ENCODE results near the gene REST. TPM values are rescaled to one million over a fixed set of nuclear protein-coding genes. Genes with fewer than 3 reads are reported as not detected.

Gene REST
- total RNA-seq, 4 donors from 2014 or later: 9.2 to 82.7 (median 27.4) TPM

GRCh38 chr4:56941403-56941802, 33.7 kb downstream of the REST start:
- no peak for TF ChIP-seq POLR2A (IDR thresholded peaks at IDR 0.05)
- TF ChIP-seq, protein P1, sequence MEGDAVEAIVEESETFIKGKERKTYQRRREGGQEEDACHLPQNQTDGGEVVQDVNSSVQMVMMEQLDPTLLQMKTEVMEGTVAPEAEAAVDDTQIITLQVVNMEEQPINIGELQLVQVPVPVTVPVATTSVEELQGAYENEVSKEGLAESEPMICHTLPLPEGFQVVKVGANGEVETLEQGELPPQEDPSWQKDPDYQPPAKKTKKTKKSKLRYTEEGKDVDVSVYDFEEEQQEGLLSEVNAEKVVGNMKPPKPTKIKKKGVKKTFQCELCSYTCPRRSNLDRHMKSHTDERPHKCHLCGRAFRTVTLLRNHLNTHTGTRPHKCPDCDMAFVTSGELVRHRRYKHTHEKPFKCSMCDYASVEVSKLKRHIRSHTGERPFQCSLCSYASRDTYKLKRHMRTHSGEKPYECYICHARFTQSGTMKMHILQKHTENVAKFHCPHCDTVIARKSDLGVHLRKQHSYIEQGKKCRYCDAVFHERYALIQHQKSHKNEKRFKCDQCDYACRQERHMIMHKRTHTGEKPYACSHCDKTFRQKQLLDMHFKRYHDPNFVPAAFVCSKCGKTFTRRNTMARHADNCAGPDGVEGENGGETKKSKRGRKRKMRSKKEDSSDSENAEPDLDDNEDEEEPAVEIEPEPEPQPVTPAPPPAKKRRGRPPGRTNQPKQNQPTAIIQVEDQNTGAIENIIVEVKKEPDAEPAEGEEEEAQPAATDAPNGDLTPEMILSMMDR (IDR thresholded peaks at IDR 0.05): no peak
- Histone ChIP-seq H3K27ac (no peak overlapping the region), H3K9me3 (no peaks in the 10 kb centered on the region), H3K36me3 (no peaks in the 10 kb centered on the region), H3K4me3 (no peak overlapping the region), H3K27me3 (no peaks in the 10 kb centered on the region), H3K4me1 (no peaks in the 10 kb centered on the region)
- intact Hi-C loops (cut with DNase I; ENCODE audit: low total_unique reads): no loop called here
- DNase-seq: no peak

GRCh38 chr4:56953680-56954520, 46.2 kb downstream of the REST start:
- DNase-seq: no peak
- no peaks in the 10 kb centered on the region for H3K9me3 ChIP-seq
- H3K27ac ChIP-seq: no peak overlapping the region
- H3K4me1 ChIP-seq: no peaks in the 10 kb centered on the region
- H3K27me3 ChIP-seq: no peaks in the 10 kb centered on the region
- H3K36me3 ChIP-seq: no peaks in the 10 kb centered on the region
- TF ChIP-seq POLR2A (IDR thresholded peaks at IDR 0.05): no peak
- TF ChIP-seq, protein P1 (IDR thresholded peaks at IDR 0.05): no peak
- intact Hi-C loops (cut with DNase I; ENCODE audit: low total_unique reads): no loop called here
- no peak overlapping the region for H3K4me3 ChIP-seq

- H3K27ac ChIP-seq: peak overlapping the region in 1 of 2 donors; percentile 18
- H3K36me3 ChIP-seq: no peaks in the 10 kb centered on the region
- no peaks in the 10 kb centered on the region for H3K27me3 ChIP-seq
- H3K9me3 ChIP-seq: no peaks in the 10 kb centered on the region
- intact Hi-C loops (cut with DNase I; ENCODE audit: low total_unique reads): no loop called here
- no peak overlapping the region for H3K4me3 ChIP-seq
- H3K4me1 ChIP-seq: no peaks in the 10 kb centered on the region
- peak; percentile 86 to 88 for DNase-seq
- TF ChIP-seq, protein P1 (IDR thresholded peaks at IDR 0.05): no peak
Measured at GRCh38 chr4:56958111-56958517, 50.4 kb downstream of the REST start.

- no peak for TF ChIP-seq POLR2A (IDR thresholded peaks at IDR 0.05)
- TF ChIP-seq, protein P1 (IDR thresholded peaks at IDR 0.05): no peak
- intact Hi-C loops (cut with DNase I; ENCODE audit: low total_unique reads): no loop called here
- Histone ChIP-seq H3K36me3 (no peaks in the 10 kb centered on the region), H3K9me3 (no peaks in the 10 kb centered on the region), H3K4me3 (no peak overlapping the region), H3K27ac (no peak overlapping the region), H3K4me1 (no peaks in the 10 kb centered on the region), H3K27me3 (no peaks in the 10 kb centered on the region)
- DNase-seq: no peak
Measured at GRCh38 chr4:56959100-56959499, 51.4 kb downstream of the REST start.

DNA sequence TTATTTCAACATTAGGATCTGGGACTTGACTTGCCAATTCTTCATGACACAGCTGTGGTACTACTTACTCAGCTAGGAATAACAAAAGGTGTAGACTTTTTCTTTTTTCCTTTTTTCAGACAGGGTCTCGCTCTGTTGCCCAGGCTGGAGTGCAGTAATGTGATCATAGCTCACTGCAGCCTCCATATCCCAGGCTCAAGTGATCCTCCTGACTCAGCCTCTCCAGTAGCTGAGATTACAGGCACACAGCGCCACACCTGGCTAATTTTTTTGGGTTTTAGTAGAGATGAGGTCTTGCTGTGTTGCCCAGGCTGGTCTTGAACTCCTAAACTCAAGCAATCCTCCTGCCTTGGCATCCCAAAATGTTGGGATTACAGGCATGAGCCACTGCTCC, 53.4 kb downstream of the REST start:
- no peak overlapping the region for H3K27ac ChIP-seq
- H3K36me3 ChIP-seq: no peaks in the 10 kb centered on the region
- no peaks in the 10 kb centered on the region for H3K9me3 ChIP-seq
- no peak overlapping the region for H3K4me3 ChIP-seq
- H3K27me3 ChIP-seq: no peaks in the 10 kb centered on the region
- H3K4me1 ChIP-seq: no peaks in the 10 kb centered on the region
- intact Hi-C loops (cut with DNase I; ENCODE audit: low total_unique reads): no loop called here
- no peak for DNase-seq
- TF ChIP-seq, protein P1 (IDR thresholded peaks at IDR 0.05): no peak
- no peak for TF ChIP-seq POLR2A (IDR thresholded peaks at IDR 0.05)

Measured in uterus (tissue), 4 donors.